Loucy (cell line): Measurements from ENCODE around the gene SLC6A18.
"Not testable (repeated sequence)": the region's sequence is repeated elsewhere in the genome, so short reads cannot be mapped to it uniquely, and the experiment has no call there.

ENCODE experiments used
- CTCF ChIP-seq: fragments of 200-600 bp; sonication (generic); conservative IDR thresholded peaks from 2 replicates; pipeline ENCODE4 v1.5.1; 2014; ENCODE audit warnings: mild to moderate bottlenecking, antibody characterized with exemption, low read length
- EZH2phosphoT487 ChIP-seq: fragments of 200-600 bp; IDR thresholded peaks from 2 replicates; pipeline ENCODE4 v1.6.1; 2018; ENCODE audit warnings: antibody characterized with exemption, mild to moderate bottlenecking, moderate library complexity, borderline replicate concordance

DNA sequence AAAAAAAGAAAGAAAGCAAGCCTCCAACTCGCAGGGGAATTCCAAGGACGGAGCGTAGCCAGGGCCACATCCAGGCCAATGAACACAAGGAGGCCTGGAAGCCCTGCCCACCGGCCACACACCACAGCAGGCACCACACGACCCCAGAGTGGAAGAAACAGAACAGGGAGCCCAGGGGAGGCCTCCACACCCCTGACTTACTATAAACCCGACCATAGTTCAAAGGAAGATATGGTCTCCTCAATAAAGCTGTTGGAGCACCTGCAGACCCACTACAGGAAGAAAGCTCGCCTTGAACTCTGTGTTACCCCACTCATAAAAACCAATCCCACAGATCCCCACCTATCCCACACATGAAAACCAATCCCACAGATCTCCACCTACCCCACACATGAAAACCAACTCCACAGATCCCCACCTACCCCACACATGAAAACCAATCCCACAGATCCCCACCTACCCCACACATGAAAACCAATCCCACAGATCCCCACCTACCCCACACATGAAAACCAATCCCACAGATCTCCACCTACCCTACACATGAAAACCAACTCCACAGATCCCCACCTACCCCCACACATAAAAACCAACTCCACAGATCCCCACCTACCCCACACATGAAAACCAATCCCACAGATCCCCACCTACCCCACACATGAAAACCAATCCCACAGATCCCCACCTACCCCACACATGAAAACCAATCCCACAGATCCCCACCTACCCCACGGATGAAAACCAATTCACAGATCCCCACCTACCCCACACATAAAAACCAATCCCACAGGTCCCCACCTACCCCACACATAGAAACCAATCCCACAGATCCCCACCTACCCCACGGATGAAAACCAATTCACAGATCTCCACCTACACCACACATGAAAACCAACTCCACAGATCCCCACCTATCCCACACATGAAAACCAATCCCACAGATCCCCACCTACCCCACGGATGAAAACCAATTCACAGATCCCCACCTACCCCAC, 50.5 kb downstream of the SLC6A18 start:
- not testable (repeated sequence) for TF ChIP-seq CTCF, EZH2phosphoT487
